ENCODE data around the gene SRGAP3. TPM values are rescaled to one million over a fixed set of nuclear protein-coding genes. Genes with fewer than 3 reads are reported as not detected.

Gene SRGAP3
- total RNA-seq, 2 experiments from 2014 or later, result 1.8 to 2.5 TPM

GRCh38 chr3:9205345-9206143 lies 43.9 kb downstream of the SRGAP3 start:
- intact Hi-C loops (cut with micrococcal nuclease), result no loop called here
- H3K27ac Mint-ChIP-seq, result no peak overlapping the region
- ChIA-PET POLR2A (no interaction called here), CTCF (interaction anchor here (0.8 kb wide), 1 partner anchor 98 kb away, joined by 3 read pairs; no protein-coding TSS in a partner anchor)
- no peaks in the 10 kb centered on the region for H3K36me3 Mint-ChIP-seq (ENCODE audit: low read depth)
- H3K4me1 Mint-ChIP-seq (ENCODE audit: low read depth), result no peaks in the 10 kb centered on the region
- no peaks in the 10 kb centered on the region for H3K27me3 Mint-ChIP-seq
- no peaks in the 10 kb centered on the region for H3K9me3 Mint-ChIP-seq
- H3K4me3 Mint-ChIP-seq, result no peak overlapping the region
- no peak for TF ChIP-seq CTCF (IDR thresholded peaks at IDR 0.05)
- peak; percentile 37 for ATAC-seq
- no peak for DNase-seq

GRCh38 chr3:9204253-9204992 lies 45.0 kb downstream of the SRGAP3 start:
- intact Hi-C loops (cut with micrococcal nuclease), result no loop called here
- ChIA-PET CTCF (interaction anchor here (1.0 kb wide), 1 partner anchor 15 kb away, joined by 3 read pairs; no protein-coding TSS in a partner anchor), POLR2A (no interaction called here)
- H3K4me3 Mint-ChIP-seq, result no peak overlapping the region
- H3K4me1 Mint-ChIP-seq (ENCODE audit: low read depth), result no peaks in the 10 kb centered on the region
- DNase-seq, result no peak
- H3K27ac Mint-ChIP-seq, result no peak overlapping the region
- no peaks in the 10 kb centered on the region for H3K9me3 Mint-ChIP-seq
- no peak for TF ChIP-seq CTCF (IDR thresholded peaks at IDR 0.05)
- H3K36me3 Mint-ChIP-seq (ENCODE audit: low read depth), result no peaks in the 10 kb centered on the region
- no peak for ATAC-seq
- H3K27me3 Mint-ChIP-seq, result no peaks in the 10 kb centered on the region

- Mint-ChIP-seq H3K9me3 (no peaks in the 10 kb centered on the region), H3K36me3 (ENCODE audit: low read depth) (no peaks in the 10 kb centered on the region), H3K4me1 (ENCODE audit: low read depth) (no peaks in the 10 kb centered on the region), H3K27ac (no peak overlapping the region), H3K4me3 (no peak overlapping the region), H3K27me3 (no peaks in the 10 kb centered on the region)
- ATAC-seq (no peak), DNase-seq (no peak)
- no peak for TF ChIP-seq CTCF (IDR thresholded peaks at IDR 0.05)
- CTCF ChIA-PET, result interaction anchor here (1.0 kb wide), 1 partner anchor 14 kb away, joined by 3 read pairs; no protein-coding TSS in a partner anchor
- POLR2A ChIA-PET, result no interaction called here
- intact Hi-C loops (cut with micrococcal nuclease), result no loop called here
Measured at GRCh38 chr3:9203317-9203716, 46.1 kb downstream of the SRGAP3 start.

- Mint-ChIP-seq H3K4me3 (no peak overlapping the region), H3K27me3 (no peaks in the 10 kb centered on the region), H3K36me3 (ENCODE audit: low read depth) (no peaks in the 10 kb centered on the region), H3K27ac (no peak overlapping the region), H3K4me1 (ENCODE audit: low read depth) (no peaks in the 10 kb centered on the region), H3K9me3 (no peaks in the 10 kb centered on the region)
- DNase-seq, result no peak
- no peak for ATAC-seq
- TF ChIP-seq CTCF (IDR thresholded peaks at IDR 0.05), result no peak
- POLR2A ChIA-PET, result no interaction called here
- intact Hi-C loops (cut with micrococcal nuclease), result no loop called here
- CTCF ChIA-PET, result no interaction called here
Measured at GRCh38 chr3:9202546-9202945, 46.9 kb downstream of the SRGAP3 start.

- Mint-ChIP-seq H3K27ac (no peak overlapping the region), H3K4me1 (ENCODE audit: low read depth) (no peaks in the 10 kb centered on the region), H3K27me3 (no peaks in the 10 kb centered on the region), H3K9me3 (no peaks in the 10 kb centered on the region), H3K4me3 (no peak overlapping the region), H3K36me3 (ENCODE audit: low read depth) (no peaks in the 10 kb centered on the region)
- POLR2A ChIA-PET, result no interaction called here
- CTCF ChIA-PET, result no interaction called here
- no peak for TF ChIP-seq CTCF (IDR thresholded peaks at IDR 0.05)
- intact Hi-C loops (cut with micrococcal nuclease), result no loop called here
- DNase-seq (no peak), ATAC-seq (no peak)
Measured at GRCh38 chr3:9201955-9202354, 47.5 kb downstream of the SRGAP3 start.

Measured in activated CD8-positive, alpha-beta T cell treated with anti-CD3 and anti-CD28 coated beads for 36 hours (primary cell).